Lower leg skin (tissue), 3 donors: ENCODE results near the gene SLC38A11.

Experiments
- CTCF ChIP-seq, 3 donors: fragments of 450-650 bp; IDR thresholded peaks; one replicate each; pipeline ENCODE4 v1.5.1; 2016; ENCODE audit warnings: antibody characterized with exemption in 3 of 3, mild to moderate bottlenecking in 3 of 3, moderate library complexity in 2 of 3
- POLR2A ChIP-seq, 2 donors: fragments of 450-650 bp; IDR thresholded peaks; one replicate each; pipeline ENCODE4 v1.6.1; 2016 to 2017; ENCODE audit warnings: antibody characterized with exemption in 2 of 2, mild to moderate bottlenecking in 1 of 2, moderate library complexity in 1 of 2

- TF ChIP-seq CTCF (IDR thresholded peaks at IDR 0.05) (no peak), POLR2A (IDR thresholded peaks at IDR 0.05) (no peak)
Observed at GRCh38 chr2:164974221-164974620, 18.9 kb upstream of the SLC38A11 start.
